IMR-90 (cell line): ENCODE data around the gene CLSTN1.

Experiments
- CHD1 ChIP-seq: IDR thresholded peaks from 2 replicates; pipeline ENCODE4 v1.6.1; 2012; ENCODE audit warnings: low read depth, low read length, improper control_type of control experiment
- MAFK ChIP-seq: IDR thresholded peaks from 2 replicates; pipeline ENCODE4 v1.6.1; 2012; ENCODE audit warnings: low read depth, low read length, improper control_type of control experiment

DNA sequence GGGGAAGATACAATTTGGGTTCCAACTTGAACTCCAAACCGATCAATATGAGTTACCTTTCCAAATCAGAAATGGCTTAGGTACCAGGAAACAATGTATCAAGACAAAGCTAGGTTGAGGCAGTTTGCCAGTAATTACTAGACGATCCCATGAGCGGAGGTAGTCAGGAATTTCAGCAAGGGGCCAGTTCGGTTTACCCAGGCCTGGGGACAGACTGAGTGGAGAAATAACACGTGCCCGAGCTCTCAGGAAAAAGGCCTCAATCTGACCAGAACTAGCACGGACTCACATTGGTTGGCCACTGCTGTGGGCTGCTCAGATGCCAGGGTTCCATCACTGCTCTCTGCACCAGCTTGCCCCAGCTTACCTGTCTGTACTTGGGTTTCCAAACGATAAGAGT, 15.3 kb downstream of the CLSTN1 start:
- TF ChIP-seq MAFK (no peak), CHD1 (no peak)
